ES-I3 (cell line): ENCODE data around the gene GPD1.

ENCODE experiments used
- H3K36me3 ChIP-seq: 2 replicates; pipeline ENCODE4 v1.6.1; 2013; ENCODE audit warnings: mild to moderate bottlenecking, low read length, control low read depth, moderate library complexity; ENCODE audit not compliant: insufficient read depth
- H3K4me1 ChIP-seq: 2 replicates; pipeline ENCODE4 v1.6.1; 2013; ENCODE audit warnings: mild to moderate bottlenecking, control low read depth, low read length; ENCODE audit not compliant: insufficient read depth
- H3K9ac ChIP-seq: 2 replicates; pipeline ENCODE4 v1.6.1; 2013; ENCODE audit warnings: low read depth, mild to moderate bottlenecking, low read length, moderate library complexity
- H3K9me3 ChIP-seq: 2 replicates; pipeline ENCODE4 v1.6.1; 2013; ENCODE audit warnings: mild to moderate bottlenecking, low read length, moderate library complexity; ENCODE audit not compliant: control insufficient read depth, insufficient read depth

Gene GPD1

DNA sequence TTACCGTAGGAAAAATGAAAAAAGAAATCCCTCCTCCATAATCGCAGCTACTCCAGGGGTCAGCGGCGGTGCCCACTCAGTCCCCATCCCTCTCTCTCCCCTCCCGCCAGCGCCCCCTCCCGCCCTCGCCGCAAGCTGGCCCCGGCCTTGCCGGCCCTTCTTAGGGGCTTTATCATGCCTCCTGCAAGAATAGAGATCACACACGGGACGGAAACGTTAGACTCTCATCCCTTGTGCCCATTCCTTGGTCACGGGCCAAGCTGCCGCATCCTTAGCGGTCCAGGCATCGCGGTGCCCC is 7.5 kb downstream of the GPD1 start:
- Histone ChIP-seq H3K36me3 (no peaks in the 10 kb centered on the region), H3K4me1 (peaks cover 10% of the 10 kb centered on the region; the same call in 1 of the 2 replicates), H3K9me3 (no peaks in the 10 kb centered on the region), H3K9ac (peak overlapping the region; percentile 42; the same call in 1 of the 2 replicates)

DNA sequence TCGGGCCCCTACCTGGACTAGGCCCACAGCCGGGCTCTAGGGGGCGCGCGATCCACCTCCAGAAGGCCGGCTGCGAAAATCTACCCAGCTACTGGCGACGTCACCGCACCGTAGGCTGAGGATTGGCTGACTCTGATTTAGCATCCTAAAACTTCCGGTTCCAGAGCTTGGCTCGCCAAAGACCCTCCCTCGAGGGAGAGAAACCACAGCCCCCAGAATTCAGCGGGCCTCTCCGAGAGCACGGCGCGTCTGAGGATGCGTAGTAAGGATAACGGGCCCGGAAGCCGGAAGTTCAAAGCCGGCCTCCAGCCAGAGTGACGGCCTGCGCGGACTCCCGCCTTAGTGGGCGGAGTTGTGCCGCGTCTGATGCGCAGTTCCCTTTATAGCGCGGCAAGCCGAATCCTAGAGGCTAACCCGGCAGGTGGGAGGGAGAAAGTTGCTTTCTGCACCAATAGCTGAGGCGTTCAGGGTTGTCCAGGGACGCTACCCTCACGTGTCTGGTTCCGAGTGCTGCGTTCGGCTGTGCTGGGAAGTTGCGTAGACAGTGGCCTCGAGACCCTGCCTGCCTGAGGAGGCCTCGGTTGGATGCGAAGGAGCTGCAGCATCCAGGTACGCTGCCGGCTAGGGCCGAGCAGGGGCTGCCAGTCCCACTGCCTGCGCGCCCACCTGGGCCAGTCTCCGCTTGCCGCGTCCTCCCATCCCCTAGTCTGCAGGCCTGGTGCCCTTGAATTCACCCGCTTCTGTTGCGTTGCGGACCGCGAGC is 8.1 kb downstream of the GPD1 start, which contains the start of gene COX14:
Gene COX14 (plus strand): TSS at position 544 of the 763 bp plus-strand sequence. CDS start 7,808 bp downstream, outside the sequence.
- H3K9me3 ChIP-seq: no peaks in the 10 kb centered on the region
- peaks cover 10% of the 10 kb centered on the region; the same call in 1 of the 2 replicates for H3K4me1 ChIP-seq
- peak within 1 kb of the TSS; percentile 73 for H3K9ac ChIP-seq
- H3K36me3 ChIP-seq: no peaks in the 10 kb centered on the region

DNA sequence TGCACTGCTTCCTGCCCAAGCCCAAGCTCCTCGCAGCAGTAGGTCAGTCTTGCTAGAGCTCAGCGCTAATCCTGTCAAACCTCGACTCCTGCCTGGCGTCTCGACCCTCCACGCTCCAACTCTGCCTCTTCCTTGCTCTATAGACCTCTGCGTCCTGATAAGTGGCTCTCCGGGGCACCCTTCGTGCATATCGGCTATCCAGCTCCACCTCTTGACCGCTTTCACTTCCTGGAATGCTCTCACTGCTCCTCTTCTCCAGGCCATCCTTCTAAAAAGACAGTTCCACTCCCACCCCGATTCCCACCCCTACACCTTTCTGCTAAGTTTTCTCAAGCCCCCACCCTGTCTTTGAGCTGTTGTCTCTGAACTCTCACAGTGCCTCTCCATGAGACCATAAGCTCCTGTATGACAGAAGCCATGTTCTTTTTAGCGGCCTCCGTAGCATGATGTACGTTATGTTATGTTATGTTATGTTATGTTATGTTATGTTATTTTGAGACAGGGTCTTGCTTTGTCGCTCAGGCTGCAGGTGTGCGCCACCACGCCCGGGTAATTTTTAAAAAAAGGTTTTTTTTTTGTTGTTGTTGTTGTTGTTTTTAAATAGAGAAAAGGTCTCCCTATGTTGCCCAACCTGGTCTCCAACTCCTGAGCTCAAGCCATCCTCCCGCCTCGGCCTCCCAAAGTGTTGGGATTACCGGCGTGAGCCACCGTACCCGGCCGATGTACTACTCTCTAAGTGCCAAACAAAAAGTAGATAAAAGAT is 8.8 kb downstream of the GPD1 start:
- Histone ChIP-seq H3K9ac (peak overlapping the region; percentile 73), H3K4me1 (peaks cover 10% of the 10 kb centered on the region; the same call in 1 of the 2 replicates), H3K9me3 (no peaks in the 10 kb centered on the region), H3K36me3 (no peaks in the 10 kb centered on the region)

GRCh38 chr12:50117057-50117622 is 13.3 kb downstream of the GPD1 start:
- H3K36me3 ChIP-seq: no peaks in the 10 kb centered on the region
- no peak overlapping the region for H3K9ac ChIP-seq
- H3K4me1 ChIP-seq: no peaks in the 10 kb centered on the region
- H3K9me3 ChIP-seq: no peaks in the 10 kb centered on the region

DNA sequence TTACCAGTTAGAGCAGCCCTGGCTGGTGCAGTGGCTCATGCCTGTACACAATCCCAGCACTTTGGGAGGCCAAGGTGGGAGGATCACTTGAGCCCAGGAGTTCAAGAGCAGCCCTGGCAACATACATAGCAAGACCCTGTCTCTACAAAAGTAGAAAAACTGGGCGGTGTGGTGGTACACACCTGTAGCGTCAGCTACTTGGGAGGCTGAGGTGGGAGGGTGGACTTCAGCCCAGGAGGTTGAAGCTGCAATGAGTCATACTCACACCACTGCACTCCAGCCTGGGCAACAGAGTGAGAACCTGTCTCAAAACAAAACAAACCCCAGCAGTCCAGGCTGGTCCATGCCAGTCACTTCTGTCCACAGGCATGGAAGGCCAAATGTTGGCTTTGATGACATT is 15.6 kb downstream of the GPD1 start:
- Histone ChIP-seq H3K9me3 (no peaks in the 10 kb centered on the region), H3K36me3 (no peaks in the 10 kb centered on the region; the same call in 1 of the 2 replicates), H3K9ac (no peak overlapping the region), H3K4me1 (no peaks in the 10 kb centered on the region)

GRCh38 chr12:50120521-50120920 is 16.7 kb downstream of the GPD1 start:
- Histone ChIP-seq H3K9me3 (no peaks in the 10 kb centered on the region), H3K9ac (no peak overlapping the region), H3K36me3 (no peaks in the 10 kb centered on the region; the same call in 1 of the 2 replicates), H3K4me1 (no peaks in the 10 kb centered on the region)

- Histone ChIP-seq H3K9me3 (no peaks in the 10 kb centered on the region), H3K36me3 (no peaks in the 10 kb centered on the region; the same call in 1 of the 2 replicates), H3K9ac (no peak overlapping the region), H3K4me1 (no peaks in the 10 kb centered on the region)
Measured at GRCh38 chr12:50120953-50121352, 17.1 kb downstream of the GPD1 start.

- no peaks in the 10 kb centered on the region; the same call in 1 of the 2 replicates for H3K36me3 ChIP-seq
Measured at GRCh38 chr12:50121641-50122040, 17.8 kb downstream of the GPD1 start.

GRCh38 chr12:50123203-50123602 is 19.4 kb downstream of the GPD1 start:
- no peaks in the 10 kb centered on the region for H3K4me1 ChIP-seq
- no peaks in the 10 kb centered on the region for H3K9me3 ChIP-seq
- no peak overlapping the region for H3K9ac ChIP-seq
- H3K36me3 ChIP-seq: peaks cover 2% of the 10 kb centered on the region; the same call in 1 of the 2 replicates

More at GRCh38 chr12:50121641-50122040, 17.8 kb downstream of the GPD1 start:
- H3K9ac ChIP-seq: no peak overlapping the region
- no peaks in the 10 kb centered on the region for H3K4me1 ChIP-seq
- H3K9me3 ChIP-seq: no peaks in the 10 kb centered on the region

GRCh38 chr12:50127546-50127945 is 23.7 kb downstream of the GPD1 start:
- no peak overlapping the region for H3K9ac ChIP-seq
- peaks cover 19% of the 10 kb centered on the region for H3K36me3 ChIP-seq
- H3K4me1 ChIP-seq: no peaks in the 10 kb centered on the region
- no peaks in the 10 kb centered on the region for H3K9me3 ChIP-seq

DNA sequence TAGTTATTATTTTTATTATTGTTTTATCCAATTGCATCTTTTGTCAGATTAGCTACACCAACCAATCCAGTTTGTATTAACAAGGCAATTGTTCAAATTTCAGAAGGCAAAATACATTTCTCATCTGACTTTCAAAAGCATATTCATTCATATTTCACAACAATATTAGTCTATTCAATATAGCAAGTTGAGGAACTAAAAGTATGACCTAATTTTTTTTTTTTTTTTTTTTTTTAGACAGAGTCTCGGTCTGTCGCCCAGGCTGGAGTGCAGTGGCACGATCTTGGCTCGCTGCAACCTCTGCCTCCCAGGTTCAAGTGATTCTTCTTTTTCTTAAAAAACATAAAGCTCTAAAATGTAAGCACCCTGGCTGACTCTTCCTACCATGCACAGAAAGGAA is 25.5 kb downstream of the GPD1 start:
- no peaks in the 10 kb centered on the region for H3K9me3 ChIP-seq
- H3K36me3 ChIP-seq: peaks cover 29% of the 10 kb centered on the region
- H3K9ac ChIP-seq: no peak overlapping the region
- H3K4me1 ChIP-seq: no peaks in the 10 kb centered on the region

GRCh38 chr12:50132505-50133135 is 28.8 kb downstream of the GPD1 start:
- H3K9me3 ChIP-seq: no peaks in the 10 kb centered on the region
- no peaks in the 10 kb centered on the region for H3K4me1 ChIP-seq
- H3K36me3 ChIP-seq: peaks cover 43% of the 10 kb centered on the region
- H3K9ac ChIP-seq: no peak overlapping the region

DNA sequence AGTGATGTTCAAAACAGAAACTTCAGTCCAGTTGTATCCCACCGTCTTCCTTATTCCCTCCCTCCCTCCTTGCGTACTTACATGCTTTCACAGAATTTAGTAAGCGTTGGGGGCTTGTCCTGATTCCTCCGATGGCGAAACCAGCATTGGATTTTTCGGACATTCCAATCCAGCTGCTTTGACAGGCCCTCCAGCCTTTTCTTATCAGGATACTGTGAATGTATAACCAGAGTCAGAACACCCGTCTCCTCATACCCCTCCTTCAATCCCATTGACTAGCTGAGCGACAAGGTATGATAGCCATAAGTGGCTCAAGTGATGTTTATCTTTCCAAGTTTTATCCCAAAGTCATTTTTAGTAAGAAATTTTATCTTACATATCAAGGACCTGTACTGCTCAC is 39.2 kb downstream of the GPD1 start:
- Histone ChIP-seq H3K9me3 (no peaks in the 10 kb centered on the region), H3K9ac (no peak overlapping the region), H3K36me3 (0 out of 2 replicates have a peak, but pooled peaks cover 3% of the 10 kb centered on the region), H3K4me1 (no peaks in the 10 kb centered on the region)

DNA sequence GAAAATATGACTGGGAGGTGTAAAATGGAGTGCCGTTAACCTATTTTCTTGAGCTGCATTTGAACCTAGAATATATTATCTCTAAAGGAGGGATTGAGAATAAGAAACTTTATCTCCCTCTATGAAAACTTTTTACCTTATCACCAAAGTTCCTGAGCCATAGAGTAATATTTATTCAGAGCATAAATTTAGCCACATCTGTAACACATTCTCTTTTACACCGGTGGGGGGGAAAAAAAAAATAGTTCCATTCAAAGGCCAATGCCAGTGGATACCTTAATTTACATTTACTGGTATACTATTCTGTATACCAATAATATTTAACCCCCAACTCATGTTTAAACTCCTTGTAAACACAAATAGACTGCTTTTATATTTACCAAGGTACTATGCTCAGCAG is 41.6 kb downstream of the GPD1 start:
- Histone ChIP-seq H3K9ac (no peak overlapping the region), H3K9me3 (no peaks in the 10 kb centered on the region), H3K4me1 (no peaks in the 10 kb centered on the region), H3K36me3 (no peaks in the 10 kb centered on the region)
